H1 (cell line): ENCODE data around the gene SPPL2A. TPM values are rescaled to one million over a fixed set of nuclear protein-coding genes. Genes with fewer than 3 reads are reported as not detected.

Experiments
- CTCF ChIA-PET: fragments of 300-600 bp; sonication (Branson Sonifier 250); formaldehyde crosslinking; loops from one replicate; lab custom pipeline; 2021; ENCODE audit not compliant: partially characterized antibody; lab: Charles Lee
- POLR2A ChIA-PET: fragments of 300-600 bp; sonication (Branson Sonifier 250); formaldehyde crosslinking; loops from one replicate; lab custom pipeline; 2021; ENCODE audit warnings: inconsistent platforms; ENCODE audit not compliant: partially characterized antibody; lab: Charles Lee
- DNase-seq, 2 experiments: peaks; one replicate each; pipeline versions ENCODE4 v3.0.0 to v3.0.0-alpha.2; 2010 to 2022; ENCODE audit warnings: low spot score in 2 of 2, low read depth in 1 of 2, mixed read lengths in 1 of 2
- FAIRE-seq: peaks from 2 replicates; lab custom pipeline; 2011; peaks lifted over from hg19 to GRCh38; lab: Jason Lieb, UNC
- H2AFZ ChIP-seq: 2 replicates; pipeline ENCODE4 v1.8.1; 2012; ENCODE audit warnings: low read length, inconsistent platforms
- H2AK5ac ChIP-seq: 2 replicates; pipeline ENCODE4 v1.6.1; 2013; ENCODE audit warnings: low read depth, low read length
- H2BK120ac ChIP-seq: replicated peaks from 2 replicates; pipeline ENCODE3; 2013; ENCODE audit warnings: low read depth, low read length, inconsistent platforms
- H2BK12ac ChIP-seq: 2 replicates; pipeline ENCODE4 v1.6.1; 2013; ENCODE audit warnings: low read depth, low read length
- H2BK15ac ChIP-seq: 2 replicates; pipeline ENCODE4 v1.6.1; 2013; ENCODE audit warnings: low read length
- H2BK20ac ChIP-seq: 2 replicates; pipeline ENCODE4 v1.6.1; 2013; ENCODE audit warnings: low read length
- H2BK5ac ChIP-seq: 2 replicates; pipeline ENCODE4 v1.6.1; 2013; ENCODE audit warnings: low read depth, low read length
- H3K14ac ChIP-seq: 2 replicates; pipeline ENCODE4 v1.6.1; 2013; ENCODE audit warnings: inconsistent platforms; ENCODE audit not compliant: insufficient read length
- H3K18ac ChIP-seq: 2 replicates; pipeline ENCODE4 v1.6.1; 2013; ENCODE audit warnings: low read length; ENCODE audit errors: extremely low read depth
- H3K23ac ChIP-seq: 2 replicates; pipeline ENCODE4 v1.6.1; 2013; ENCODE audit warnings: inconsistent platforms; ENCODE audit not compliant: insufficient read length
- H3K23me2 ChIP-seq: 2 replicates; pipeline ENCODE4 v1.6.1; 2013; ENCODE audit warnings: low read depth, low read length
- H3K27ac ChIP-seq: 2 replicates; pipeline ENCODE4 v1.6.1; 2011; ENCODE audit warnings: low read depth, low read length, inconsistent platforms
- H3K27me3 ChIP-seq, 4 experiments: replicated peaks in 1 of 4; 1 replicate in 1 of 4; 2 replicates in 3 of 4; pipeline versions ENCODE4 v1.6.1 to v1.8.1; 2011 to 2013; ENCODE audit warnings: low read length in 3 of 4, mild to moderate bottlenecking in 3 of 4, inconsistent platforms in 2 of 4, mixed read lengths in 2 of 4, moderate library complexity in 1 of 4; ENCODE audit not compliant: control insufficient read depth in 3 of 4, insufficient read depth in 3 of 4; ENCODE audit errors: extremely low read depth in 1 of 4
- H3K36me3 ChIP-seq, 4 experiments: 2 replicates each; pipeline versions ENCODE4 v1.6.1 to v1.8.1; 2011 to 2013; ENCODE audit warnings: mild to moderate bottlenecking in 4 of 4, low read length in 3 of 4, moderate library complexity in 2 of 4, control low read depth in 1 of 4, inconsistent platforms in 1 of 4; ENCODE audit not compliant: insufficient read depth in 4 of 4, control insufficient read depth in 2 of 4
- H3K4ac ChIP-seq: replicated peaks from 2 replicates; pipeline ENCODE3; 2013; ENCODE audit warnings: low read length, low read depth, mixed read lengths, inconsistent platforms; ENCODE audit not compliant: insufficient read length
- H3K4me1 ChIP-seq, 4 experiments: replicated peaks in 1 of 4; 1 replicate in 1 of 4; 2 replicates in 3 of 4; pipeline versions ENCODE4 v1.6.1 to v1.8.1; 2011 to 2013; ENCODE audit warnings: low read length in 3 of 4, inconsistent platforms in 2 of 4, mixed read lengths in 1 of 4; ENCODE audit not compliant: insufficient read depth in 4 of 4, control insufficient read depth in 3 of 4
- H3K4me2 ChIP-seq, 2 experiments: 2 replicates each; pipeline versions ENCODE4 v1.6.1 to v1.8.1; 2011 to 2013; ENCODE audit warnings: low read depth in 2 of 2, low read length in 2 of 2, control low read depth in 1 of 2, inconsistent platforms in 1 of 2, mild to moderate bottlenecking in 1 of 2; ENCODE audit not compliant: insufficient read depth in 1 of 2
- H3K4me3 ChIP-seq, 4 experiments: fragments of 200-600, 300-600 bp in 1 of 4; sonication (generic), shearing (Covaris generic), sonication (Bioruptor Twin) in 1 of 4; 2 replicates each; pipeline versions ENCODE4 v1.5.1 to v1.8.1; 2011 to 2016; ENCODE audit warnings: low read length in 4 of 4, low read depth in 3 of 4, control low read depth in 2 of 4, inconsistent platforms in 2 of 4, mild to moderate bottlenecking in 2 of 4, mixed read lengths in 1 of 4, moderate library complexity in 1 of 4; ENCODE audit not compliant: insufficient read depth in 2 of 4; ENCODE audit errors: extremely low read depth in 1 of 4
- H3K56ac ChIP-seq: replicated peaks from 2 replicates; pipeline ENCODE3; 2013; ENCODE audit warnings: low read depth, mild to moderate bottlenecking, mixed read lengths, low read length, inconsistent platforms; ENCODE audit not compliant: insufficient read length
- H3K79me1 ChIP-seq: 2 replicates; pipeline ENCODE4 v1.6.1; 2013; ENCODE audit warnings: low read depth, low read length, control low read depth
- H3K79me2 ChIP-seq, 2 experiments: 2 replicates each; pipeline versions ENCODE4 v1.6.1 to v1.8.1; 2012 to 2013; ENCODE audit warnings: low read length in 2 of 2, mild to moderate bottlenecking in 2 of 2, inconsistent platforms in 1 of 2; ENCODE audit not compliant: insufficient read depth in 2 of 2, control insufficient read depth in 1 of 2
- H3K9ac ChIP-seq, 4 experiments: replicated peaks in 1 of 4; 1 replicate in 1 of 4; 2 replicates in 3 of 4; pipeline versions ENCODE4 v1.6.1 to v1.8.1; 2011 to 2013; ENCODE audit warnings: low read depth in 3 of 4, low read length in 3 of 4, control low read depth in 2 of 4, mild to moderate bottlenecking in 2 of 4, moderate library complexity in 2 of 4, inconsistent platforms in 1 of 4; ENCODE audit errors: extremely low read depth in 1 of 4
- H3K9me3 ChIP-seq, 2 experiments: 2 replicates each; pipeline versions ENCODE4 v1.6.1 to v1.8.1; 2012 to 2013; ENCODE audit warnings: mild to moderate bottlenecking in 2 of 2, moderate library complexity in 2 of 2, control low read depth in 1 of 2, inconsistent platforms in 1 of 2, low read depth in 1 of 2, low read length in 1 of 2, mixed read lengths in 1 of 2; ENCODE audit not compliant: insufficient read depth in 2 of 2
- H4K20me1 ChIP-seq, 2 experiments: replicated peaks in 1 of 2; 2 replicates each; pipeline versions ENCODE3 to v1.8.1; 2011 to 2013; ENCODE audit warnings: inconsistent platforms in 2 of 2, low read length in 2 of 2, mild to moderate bottlenecking in 1 of 2; ENCODE audit not compliant: insufficient read depth in 2 of 2, control insufficient read depth in 1 of 2
- H4K5ac ChIP-seq: 2 replicates; pipeline ENCODE4 v1.6.1; 2013; ENCODE audit warnings: low read length, low read depth, mixed read lengths, inconsistent platforms; ENCODE audit not compliant: insufficient read length
- H4K8ac ChIP-seq: 2 replicates; pipeline ENCODE4 v1.8.0; 2013; ENCODE audit warnings: mild to moderate bottlenecking, moderate library complexity, low read length, inconsistent platforms; ENCODE audit not compliant: insufficient read depth; ENCODE audit errors: extremely low read depth
- H4K91ac ChIP-seq: replicated peaks from 2 replicates; pipeline ENCODE3; 2013; ENCODE audit warnings: low read length, mixed read lengths, inconsistent platforms; ENCODE audit not compliant: insufficient read length
- CHD2 ChIP-seq: IDR thresholded peaks from 2 replicates; pipeline ENCODE4 v1.6.1; 2012; ENCODE audit warnings: low read length, improper control_type of control experiment
- RNF2 ChIP-seq: fragments of 200-900, 300-1000 bp; sonication (generic); IDR thresholded peaks from 2 replicates; pipeline ENCODE4 v1.7.1; 2016; ENCODE audit warnings: borderline replicate concordance, low read depth, mild to moderate bottlenecking, antibody characterized with exemption, low read length; ENCODE audit not compliant: poor library complexity, severe bottlenecking; ENCODE audit errors: missing control alignments
- TBP ChIP-seq: IDR thresholded peaks from 2 replicates; pipeline ENCODE4 v1.6.1; 2011; ENCODE audit warnings: low read depth, low read length, improper control_type of control experiment
- WGBS, 2 experiments: shearing (Covaris generic) in 1 of 2; methylation state at CpG; one replicate each; pipeline versions ENCODE4 v1.1.6 to v1.1.7; 2013 to 2015; ENCODE audit warnings: low lambda C conversion rate in 2 of 2, mixed read lengths in 2 of 2, inconsistent platforms in 1 of 2, low coverage in 1 of 2, missing lambda C conversion rate in 1 of 2; ENCODE audit not compliant: insufficient replicate concordance in 2 of 2, insufficient coverage in 1 of 2, insufficient read length in 1 of 2; ENCODE audit errors: extremely low coverage in 1 of 2, missing lambda C conversion rate in 1 of 2; 5-methylcytosine and 5-hydroxymethylcytosine counted together
- polyA plus RNA-seq, 7 experiments: library from polyadenylated mRNA; depleted of rRNA in 3 of 7; stranded (reverse) in 5 of 7; unstranded in 2 of 7; fragments of >200 nt in 5 of 7; fragments of 200-250 nt in 2 of 7; gene quantifications; 1 replicate in 5 of 7; 2 replicates in 1 of 7; 4 replicates in 1 of 7; pipeline versions ENCODE4 v1.2.1 to v1.2.3, GENCODE V29; 2011 to 2013; ENCODE audit warnings: missing spikeins in 2 of 7, mixed read lengths in 2 of 7
- total RNA-seq: library from RNA; stranded (reverse); fragmentation: NEBNext Ultra II Directional; extraction: Animal tissue kit (Norgen Biotek cat#: 25700); gene quantifications from 2 replicates; pipeline ENCODE4 v1.2.1, GENCODE V29; 2021

SPPL2A gene
- total and polyA plus RNA-seq, 2 of the 8 experiments (the other 6 are each of a cell fraction or from before 2014, with no cell fraction given) = 15.6 to 52.9 TPM

GRCh38 chr15:50747523-50747922 lies 18.0 kb downstream of the SPPL2A start:
- Histone ChIP-seq H3K79me2 (no peaks in the 10 kb centered on the region), H3K4me1 (no peaks in the 10 kb centered on the region), H4K5ac (no peak overlapping the region), H3K27me3 (no peaks in the 10 kb centered on the region), H3K4me3 (no peak overlapping the region), H4K91ac (no peak overlapping the region), H2BK120ac (no peak overlapping the region), H3K23me2 (no peaks in the 10 kb centered on the region), H3K79me1 (no peaks in the 10 kb centered on the region), H2AK5ac (no peak overlapping the region), H3K9ac (no peak overlapping the region), H2BK15ac (no peak overlapping the region), H3K4ac (no peak overlapping the region), H3K23ac (no peak overlapping the region), H3K36me3 (peaks cover 0 to 13% (median 3%) of the 10 kb centered on the region in 4 experiments; a peak in 3 of 8 replicates), H3K4me2 (no peak overlapping the region), H4K8ac (no peak overlapping the region), H3K9me3 (no peaks in the 10 kb centered on the region), H4K20me1 (no peaks in the 10 kb centered on the region), H3K18ac (no peak overlapping the region), H3K27ac (no peak overlapping the region), H3K56ac (no peak overlapping the region), H2AFZ (no peak overlapping the region), H2BK5ac (no peak overlapping the region), H2BK12ac (no peak overlapping the region), H3K14ac (no peak overlapping the region), H2BK20ac (no peak overlapping the region)
- CTCF ChIA-PET = no interaction called here
- FAIRE-seq (no peak), DNase-seq (no peak)
- POLR2A ChIA-PET = no interaction called here
- 91% methylated on average over 2 of the region's 2 CpGs; no CpG with 5 or more reads in 1 of the 2 experiments for WGBS, 2 experiments
- no peak for TF ChIP-seq TBP
- TF ChIP-seq CHD2 = no peak
- no peak for TF ChIP-seq RNF2
